ENCODE data around the gene RYK. TPM values are rescaled to one million over a fixed set of nuclear protein-coding genes. Genes with fewer than 3 reads are reported as not detected.

Gene RYK
- total RNA-seq, 1 experiment from 2014 or later = 55.2 TPM

DNA sequence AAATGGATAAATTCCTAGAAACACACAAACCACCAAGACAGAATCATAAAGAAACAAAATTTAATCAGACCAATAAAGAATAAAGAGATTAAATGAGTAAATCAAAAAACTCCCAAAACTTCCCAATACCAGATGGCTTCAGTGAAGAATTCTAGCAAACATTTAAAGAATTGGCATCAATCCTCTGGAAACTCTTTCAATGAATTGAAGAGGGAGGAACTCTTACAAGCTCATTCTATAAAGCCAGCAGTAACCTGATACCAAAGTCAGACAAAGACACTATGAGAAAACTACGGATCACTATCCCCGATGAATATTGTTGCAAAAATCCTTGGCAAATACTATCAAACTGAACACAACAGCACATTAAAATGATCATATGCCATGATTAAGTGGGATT lies 139.0 kb downstream of the RYK start:
- H4K20me1 ChIP-seq (ENCODE audit: insufficient read depth) = no peaks in the 10 kb centered on the region
- no peaks in the 10 kb centered on the region for H3K9me2 ChIP-seq (ENCODE audit: insufficient read depth)
- RAD21 ChIA-PET (ENCODE audit: low non-redundant PET in 1 of 2, low total read pairs in 2 of 2, uncharacterized antibody in 2 of 2, unreplicated experiment in 2 of 2) = no interaction called here
- no peaks in the 10 kb centered on the region for H3K4me1 ChIP-seq (ENCODE audit: control insufficient read depth in 1 of 2, insufficient read depth in 2 of 2, low read length in 2 of 2)
- CTCF ChIA-PET = no interaction called here
- no peak overlapping the region for H3K9ac ChIP-seq (ENCODE audit: low read length)
- H3K36me3 ChIP-seq (ENCODE audit: control insufficient read depth in 1 of 2, insufficient read depth in 2 of 2, low read length in 2 of 2) = no peaks in the 10 kb centered on the region
- no peak overlapping the region for H3K4me3 ChIP-seq (replicated peaks in 1 of 2; ENCODE audit: low read depth in 1 of 2, low read length in 2 of 2)
- no peak overlapping the region for H3K27ac ChIP-seq (ENCODE audit: low read depth, low read length)
- no peaks in the 10 kb centered on the region for H3K79me2 ChIP-seq (ENCODE audit: insufficient read depth, low read length)
- ATAC-seq = no peak
- TF ChIP-seq ZNF274 (IDR thresholded peaks at IDR 0.05; ENCODE audit: low read depth, low read length) = no peak
- no peak for TF ChIP-seq SIN3A (IDR thresholded peaks at IDR 0.05; ENCODE audit: low read depth)
- TF ChIP-seq RAD21 (IDR thresholded peaks at IDR 0.05; ENCODE audit: low read depth) = no peak
- TF ChIP-seq, protein P1, sequence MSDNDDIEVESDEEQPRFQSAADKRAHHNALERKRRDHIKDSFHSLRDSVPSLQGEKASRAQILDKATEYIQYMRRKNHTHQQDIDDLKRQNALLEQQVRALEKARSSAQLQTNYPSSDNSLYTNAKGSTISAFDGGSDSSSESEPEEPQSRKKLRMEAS (IDR thresholded peaks at IDR 0.05) = no peak
- no peak for TF ChIP-seq EZH2phosphoT487 (IDR thresholded peaks at IDR 0.05; ENCODE audit: borderline replicate concordance)
- TF ChIP-seq FOSL1 (IDR thresholded peaks at IDR 0.05; ENCODE audit: low read depth) = no peak
- TF ChIP-seq POLR2A (IDR thresholded peaks at IDR 0.05; ENCODE audit: borderline replicate concordance, extremely low read depth, insufficient read depth, insufficient read length) = no peak
- TF ChIP-seq CBX3 (IDR thresholded peaks at IDR 0.05; ENCODE audit: low read depth) = no peak
- no peak for TF ChIP-seq YY1 (IDR thresholded peaks at IDR 0.05; ENCODE audit: extremely low read depth, insufficient replicate concordance, low read depth, low read length)
- TF ChIP-seq, protein P2, sequence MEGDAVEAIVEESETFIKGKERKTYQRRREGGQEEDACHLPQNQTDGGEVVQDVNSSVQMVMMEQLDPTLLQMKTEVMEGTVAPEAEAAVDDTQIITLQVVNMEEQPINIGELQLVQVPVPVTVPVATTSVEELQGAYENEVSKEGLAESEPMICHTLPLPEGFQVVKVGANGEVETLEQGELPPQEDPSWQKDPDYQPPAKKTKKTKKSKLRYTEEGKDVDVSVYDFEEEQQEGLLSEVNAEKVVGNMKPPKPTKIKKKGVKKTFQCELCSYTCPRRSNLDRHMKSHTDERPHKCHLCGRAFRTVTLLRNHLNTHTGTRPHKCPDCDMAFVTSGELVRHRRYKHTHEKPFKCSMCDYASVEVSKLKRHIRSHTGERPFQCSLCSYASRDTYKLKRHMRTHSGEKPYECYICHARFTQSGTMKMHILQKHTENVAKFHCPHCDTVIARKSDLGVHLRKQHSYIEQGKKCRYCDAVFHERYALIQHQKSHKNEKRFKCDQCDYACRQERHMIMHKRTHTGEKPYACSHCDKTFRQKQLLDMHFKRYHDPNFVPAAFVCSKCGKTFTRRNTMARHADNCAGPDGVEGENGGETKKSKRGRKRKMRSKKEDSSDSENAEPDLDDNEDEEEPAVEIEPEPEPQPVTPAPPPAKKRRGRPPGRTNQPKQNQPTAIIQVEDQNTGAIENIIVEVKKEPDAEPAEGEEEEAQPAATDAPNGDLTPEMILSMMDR (IDR thresholded peaks at IDR 0.05 in 2 of 3, conservative IDR thresholded peaks at IDR 0.05 in 1 of 3; ENCODE audit: borderline replicate concordance in 1 of 3, insufficient read depth in 1 of 3, low read depth in 2 of 3, low read length in 2 of 3) = no peak
- TF ChIP-seq TCF7L2 (IDR thresholded peaks at IDR 0.05; ENCODE audit: borderline replicate concordance, extremely low read depth, insufficient read depth, insufficient read length) = no peak
- no peak for TF ChIP-seq SRF (IDR thresholded peaks at IDR 0.05; ENCODE audit: low read depth)
- no peak overlapping the region for H2AFZ ChIP-seq (ENCODE audit: low read depth, low read length, poor library complexity, severe bottlenecking)
- BruUV-seq (replicated peaks) = no TSS peak
- intact Hi-C loops (cut with micrococcal nuclease) = no loop called here
- POLR2A ChIA-PET = no interaction called here
- H3K27me3 ChIP-seq (ENCODE audit: insufficient read depth, low read length) = no peaks in the 10 kb centered on the region
- no peaks in the 10 kb centered on the region for H3K9me3 ChIP-seq (ENCODE audit: control insufficient read depth in 1 of 2, insufficient read depth in 1 of 2, low read depth in 1 of 2, low read length in 2 of 2)
- DNase-seq (ENCODE audit: low read depth, low spot score) = no peak
- no peak overlapping the region for H3K4me2 ChIP-seq (ENCODE audit: low read length)

All from HCT116 (cell line).